ENCODE data around the gene CLEC5A.
"Not testable (repeated sequence)": the region's sequence is repeated elsewhere in the genome, so short reads cannot be mapped to it uniquely, and the experiment has no call there.

The CLEC5A gene

DNA sequence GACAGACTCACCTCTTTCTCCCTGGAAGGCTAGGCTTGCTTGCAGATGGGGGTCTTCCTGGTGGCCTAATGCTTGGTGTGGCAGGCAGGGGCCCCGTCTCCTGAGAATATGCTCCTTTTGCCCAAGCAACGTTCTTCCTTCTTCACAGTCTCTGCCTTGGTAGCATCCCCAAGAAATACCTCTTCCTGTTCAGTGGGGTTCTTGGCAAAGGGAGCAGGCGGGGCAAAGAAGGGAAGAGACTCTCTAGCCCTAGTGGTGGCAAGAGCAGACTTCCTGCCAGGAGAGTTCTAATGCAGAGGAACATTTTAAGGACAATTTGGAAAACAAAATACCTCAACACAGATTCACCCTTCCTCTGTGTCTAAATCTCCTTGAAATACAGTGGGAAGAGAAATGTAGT lies at the start of gene CLEC5A:
CLEC5A (minus strand) TSS at position 179 of the 400 bp plus-strand sequence. CDS start 682 bp downstream, outside the sequence.
- Histone ChIP-seq H3K27me3 (ENCODE audit: control insufficient read depth in 2 of 2, insufficient read depth in 2 of 2, low read length in 2 of 2) (no peaks in the 10 kb centered on the region), H3K27ac (ENCODE audit: low read depth in 2 of 2, low read length in 2 of 2) (no peak within 1 kb of the TSS), H3K9ac (ENCODE audit: low read depth in 1 of 2, low read length in 2 of 2) (no peak within 1 kb of the TSS), H3K4me3 (ENCODE audit: low read length in 2 of 2) (no peak within 1 kb of the TSS), H3K9me3 (ENCODE audit: control insufficient read depth in 2 of 2, low read length in 2 of 2) (no peaks in the 10 kb centered on the region), H3K36me3 (ENCODE audit: control insufficient read depth in 2 of 2, insufficient read depth in 2 of 2, low read length in 2 of 2) (no peaks in the 10 kb centered on the region), H3K4me1 (ENCODE audit: control insufficient read depth in 2 of 2, insufficient read depth in 2 of 2, low read length in 2 of 2) (no peaks in the 10 kb centered on the region)

DNA sequence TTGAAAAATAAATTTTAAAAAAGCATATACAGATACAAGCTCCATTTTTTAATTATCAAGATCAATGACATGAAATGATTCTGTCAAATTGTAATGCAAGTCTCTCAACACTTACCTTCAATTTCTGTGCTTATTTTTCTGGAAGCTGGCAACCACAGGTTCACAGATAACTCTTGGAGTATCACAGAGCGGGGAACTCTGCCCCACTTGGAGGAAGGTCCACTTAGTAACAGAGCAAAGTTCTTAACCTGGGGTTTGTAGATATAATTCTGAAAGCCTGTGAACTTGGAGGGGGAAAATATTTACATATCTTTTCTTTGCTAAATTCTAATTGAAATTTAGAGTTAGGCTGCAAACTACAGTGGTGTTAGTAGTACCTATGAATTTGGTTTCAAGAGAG lies 46.6 kb upstream of the CLEC5A start:
- Histone ChIP-seq H3K36me3 (ENCODE audit: control insufficient read depth in 2 of 2, insufficient read depth in 2 of 2, low read length in 2 of 2) (no peaks in the 10 kb centered on the region), H3K4me1 (ENCODE audit: control insufficient read depth in 2 of 2, insufficient read depth in 2 of 2, low read length in 2 of 2) (peaks cover 0 to 2% of the 10 kb centered on the region in 2 donors), H3K4me3 (ENCODE audit: low read length in 2 of 2) (no peak overlapping the region), H3K27me3 (ENCODE audit: control insufficient read depth in 2 of 2, insufficient read depth in 2 of 2, low read length in 2 of 2) (no peaks in the 10 kb centered on the region), H3K9ac (ENCODE audit: low read depth in 1 of 2, low read length in 2 of 2) (no peak overlapping the region), H3K27ac (ENCODE audit: low read depth in 2 of 2, low read length in 2 of 2) (no peak overlapping the region), H3K9me3 (ENCODE audit: control insufficient read depth in 2 of 2, low read length in 2 of 2) (no peaks in the 10 kb centered on the region)

DNA sequence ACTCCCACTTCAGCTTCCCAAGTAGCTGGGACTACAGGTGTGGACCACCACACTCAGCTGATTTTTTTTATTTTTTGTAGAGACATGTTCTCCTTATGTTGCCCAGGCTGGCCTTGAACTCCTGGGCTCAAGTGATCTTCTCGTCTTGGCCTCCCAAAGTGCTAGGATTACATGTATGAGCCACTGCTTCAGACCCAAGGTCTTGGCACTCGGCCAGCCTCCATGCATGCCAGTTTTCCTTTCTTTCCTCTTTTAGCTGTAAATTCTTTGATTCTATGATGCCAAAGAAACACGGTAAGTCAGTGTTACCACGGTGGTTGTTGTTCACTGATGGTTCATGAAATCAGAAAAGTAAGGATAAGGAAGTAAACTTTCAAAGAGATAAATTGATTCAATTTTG lies 45.9 kb upstream of the CLEC5A start:
- Histone ChIP-seq H3K4me1 (ENCODE audit: control insufficient read depth in 2 of 2, insufficient read depth in 2 of 2, low read length in 2 of 2) (peaks cover 0 to 2% of the 10 kb centered on the region in 2 donors), H3K4me3 (ENCODE audit: low read length in 2 of 2) (no peak overlapping the region), H3K9me3 (ENCODE audit: control insufficient read depth in 2 of 2, low read length in 2 of 2) (no peaks in the 10 kb centered on the region), H3K27ac (ENCODE audit: low read depth in 2 of 2, low read length in 2 of 2) (no peak overlapping the region), H3K36me3 (ENCODE audit: control insufficient read depth in 2 of 2, insufficient read depth in 2 of 2, low read length in 2 of 2) (no peaks in the 10 kb centered on the region), H3K27me3 (ENCODE audit: control insufficient read depth in 2 of 2, insufficient read depth in 2 of 2, low read length in 2 of 2) (no peaks in the 10 kb centered on the region), H3K9ac (ENCODE audit: low read depth in 1 of 2, low read length in 2 of 2) (no peak overlapping the region)

GRCh38 chr7:141992156-141992555 lies 45.4 kb upstream of the CLEC5A start:
- Histone ChIP-seq H3K36me3 (ENCODE audit: control insufficient read depth in 2 of 2, insufficient read depth in 2 of 2, low read length in 2 of 2) (no peaks in the 10 kb centered on the region), H3K27me3 (ENCODE audit: control insufficient read depth in 2 of 2, insufficient read depth in 2 of 2, low read length in 2 of 2) (no peaks in the 10 kb centered on the region), H3K27ac (ENCODE audit: low read depth in 2 of 2, low read length in 2 of 2) (no peak overlapping the region), H3K4me3 (ENCODE audit: low read length in 2 of 2) (no peak overlapping the region), H3K4me1 (ENCODE audit: control insufficient read depth in 2 of 2, insufficient read depth in 2 of 2, low read length in 2 of 2) (peaks cover 0 to 2% of the 10 kb centered on the region in 2 donors), H3K9ac (ENCODE audit: low read depth in 1 of 2, low read length in 2 of 2) (no peak overlapping the region), H3K9me3 (ENCODE audit: control insufficient read depth in 2 of 2, low read length in 2 of 2) (no peaks in the 10 kb centered on the region)

- Histone ChIP-seq H3K27ac (ENCODE audit: low read depth in 2 of 2, low read length in 2 of 2) (no peak overlapping the region), H3K27me3 (ENCODE audit: control insufficient read depth in 2 of 2, insufficient read depth in 2 of 2, low read length in 2 of 2) (no peaks in the 10 kb centered on the region), H3K4me3 (ENCODE audit: low read length in 2 of 2) (no peak overlapping the region), H3K9ac (ENCODE audit: low read depth in 1 of 2, low read length in 2 of 2) (no peak overlapping the region), H3K4me1 (ENCODE audit: control insufficient read depth in 2 of 2, insufficient read depth in 2 of 2, low read length in 2 of 2) (no peaks in the 10 kb centered on the region), H3K36me3 (ENCODE audit: control insufficient read depth in 2 of 2, insufficient read depth in 2 of 2, low read length in 2 of 2) (no peaks in the 10 kb centered on the region), H3K9me3 (ENCODE audit: control insufficient read depth in 2 of 2, low read length in 2 of 2) (no peaks in the 10 kb centered on the region)
These were observed 44.4 kb upstream of the CLEC5A start for GRCh38 chr7:141991140-141991539.

DNA sequence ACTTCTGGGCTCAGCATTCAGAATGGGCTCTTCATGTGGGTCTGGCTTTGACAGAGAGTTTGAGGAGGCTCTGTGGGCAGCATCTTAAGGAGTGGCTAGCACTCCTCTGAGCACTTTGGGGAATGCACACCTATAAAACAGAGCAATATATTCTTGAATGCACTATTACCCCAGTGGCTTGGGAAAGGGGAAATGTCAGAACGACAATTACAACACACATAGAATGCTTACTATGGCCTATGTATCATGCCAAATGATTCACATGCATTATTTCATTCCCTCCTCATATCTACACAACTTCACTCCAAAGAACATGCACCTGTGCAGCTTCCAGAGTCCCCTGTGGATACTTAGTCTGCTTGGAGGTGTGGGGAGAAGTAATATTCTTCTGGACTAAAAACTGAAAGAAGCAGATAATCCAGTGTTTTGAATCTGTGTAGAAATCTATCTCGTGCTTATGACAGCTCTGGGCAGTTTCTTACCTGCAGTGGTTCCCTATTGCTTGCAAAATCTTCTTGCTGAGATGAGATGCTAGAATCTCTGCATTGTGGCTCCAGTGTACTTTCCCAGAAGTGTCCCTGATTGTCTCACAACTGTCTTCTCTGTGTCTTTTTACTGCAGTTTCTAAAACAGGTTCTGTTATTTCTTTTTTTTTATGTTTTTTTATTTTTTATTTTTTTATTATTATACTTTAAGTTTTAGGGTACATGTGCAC lies 43.4 kb upstream of the CLEC5A start:
- H3K4me3 ChIP-seq (ENCODE audit: low read length in 2 of 2) = no peak overlapping the region
- no peaks in the 10 kb centered on the region for H3K9me3 ChIP-seq (ENCODE audit: control insufficient read depth in 2 of 2, low read length in 2 of 2)
- no peaks in the 10 kb centered on the region for H3K27me3 ChIP-seq (ENCODE audit: control insufficient read depth in 2 of 2, insufficient read depth in 2 of 2, low read length in 2 of 2)
- H3K9ac ChIP-seq (ENCODE audit: low read depth in 1 of 2, low read length in 2 of 2) = no peak overlapping the region
- H3K36me3 ChIP-seq (ENCODE audit: control insufficient read depth in 2 of 2, insufficient read depth in 2 of 2, low read length in 2 of 2) = no peaks in the 10 kb centered on the region
- no peak overlapping the region for H3K27ac ChIP-seq (ENCODE audit: low read depth in 2 of 2, low read length in 2 of 2)
- H3K4me1 ChIP-seq (ENCODE audit: control insufficient read depth in 2 of 2, insufficient read depth in 2 of 2, low read length in 2 of 2) = no peaks in the 10 kb centered on the region

- not testable (repeated sequence) for H3K4me1 ChIP-seq (ENCODE audit: control insufficient read depth in 2 of 2, insufficient read depth in 2 of 2, low read length in 2 of 2); H3K27ac ChIP-seq (ENCODE audit: low read depth in 2 of 2, low read length in 2 of 2); H3K4me3 ChIP-seq (ENCODE audit: low read length in 2 of 2); H3K9ac ChIP-seq (ENCODE audit: low read depth in 1 of 2, low read length in 2 of 2); H3K9me3 ChIP-seq (ENCODE audit: control insufficient read depth in 2 of 2, low read length in 2 of 2); H3K36me3 ChIP-seq (ENCODE audit: control insufficient read depth in 2 of 2, insufficient read depth in 2 of 2, low read length in 2 of 2); H3K27me3 ChIP-seq (ENCODE audit: control insufficient read depth in 2 of 2, insufficient read depth in 2 of 2, low read length in 2 of 2)
These were observed 41.0 kb upstream of the CLEC5A start for GRCh38 chr7:141987803-141988202.

DNA sequence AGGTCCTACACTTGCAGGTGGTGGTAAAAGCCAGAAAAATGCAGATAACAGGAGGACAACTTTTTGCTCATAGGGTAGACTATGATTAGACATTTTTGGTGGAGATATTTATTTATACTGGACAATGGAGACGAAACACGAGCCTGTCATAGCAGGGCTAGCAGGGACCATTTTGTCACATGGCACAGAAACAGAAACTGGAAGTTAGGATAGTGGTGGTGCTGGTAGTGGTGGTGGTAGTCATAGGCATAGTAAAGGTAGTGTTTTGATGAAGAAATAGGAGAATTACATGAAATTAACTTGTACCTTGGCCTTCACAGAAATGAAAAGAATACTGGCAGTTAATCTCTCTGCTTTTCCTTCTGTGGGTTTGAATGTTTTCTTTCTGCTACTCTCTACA lies 40.1 kb upstream of the CLEC5A start:
- Histone ChIP-seq H3K9ac (ENCODE audit: low read depth in 1 of 2, low read length in 2 of 2) (no peak overlapping the region), H3K36me3 (ENCODE audit: control insufficient read depth in 2 of 2, insufficient read depth in 2 of 2, low read length in 2 of 2) (no peaks in the 10 kb centered on the region), H3K27ac (ENCODE audit: low read depth in 2 of 2, low read length in 2 of 2) (no peak overlapping the region), H3K27me3 (ENCODE audit: control insufficient read depth in 2 of 2, insufficient read depth in 2 of 2, low read length in 2 of 2) (no peaks in the 10 kb centered on the region), H3K4me3 (ENCODE audit: low read length in 2 of 2) (no peak overlapping the region), H3K4me1 (ENCODE audit: control insufficient read depth in 2 of 2, insufficient read depth in 2 of 2, low read length in 2 of 2) (no peaks in the 10 kb centered on the region), H3K9me3 (ENCODE audit: control insufficient read depth in 2 of 2, low read length in 2 of 2) (no peaks in the 10 kb centered on the region)

DNA sequence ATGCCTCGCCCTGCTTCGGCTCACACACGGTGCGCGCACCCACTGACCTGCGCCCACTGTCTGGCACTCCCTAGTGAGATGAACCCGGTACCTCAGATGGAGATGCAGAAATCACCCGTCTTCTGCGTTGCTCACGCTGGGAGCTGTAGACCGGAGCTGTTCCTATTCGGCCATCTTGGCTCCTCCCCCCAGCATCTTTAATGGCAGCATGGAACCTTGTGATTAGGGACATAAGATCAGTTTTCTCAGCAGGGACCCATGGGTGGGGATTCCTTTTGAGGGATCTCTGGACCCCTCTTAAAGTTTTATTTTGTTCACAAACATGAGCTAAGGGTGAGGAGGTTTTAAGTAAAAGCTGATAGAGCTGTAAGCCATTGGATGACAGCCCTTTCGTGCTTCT lies 39.2 kb upstream of the CLEC5A start:
- H3K9ac ChIP-seq (ENCODE audit: low read depth in 1 of 2, low read length in 2 of 2); H3K27ac ChIP-seq (ENCODE audit: low read depth in 2 of 2, low read length in 2 of 2); H3K4me1 ChIP-seq (ENCODE audit: control insufficient read depth in 2 of 2, insufficient read depth in 2 of 2, low read length in 2 of 2); H3K27me3 ChIP-seq (ENCODE audit: control insufficient read depth in 2 of 2, insufficient read depth in 2 of 2, low read length in 2 of 2); H3K4me3 ChIP-seq (ENCODE audit: low read length in 2 of 2); H3K9me3 ChIP-seq (ENCODE audit: control insufficient read depth in 2 of 2, low read length in 2 of 2); H3K36me3 ChIP-seq (ENCODE audit: control insufficient read depth in 2 of 2, insufficient read depth in 2 of 2, low read length in 2 of 2): not testable (repeated sequence)

- H3K27me3 ChIP-seq (ENCODE audit: control insufficient read depth in 2 of 2, insufficient read depth in 2 of 2, low read length in 2 of 2) = no peaks in the 10 kb centered on the region
- no peak overlapping the region for H3K9ac ChIP-seq (ENCODE audit: low read depth in 1 of 2, low read length in 2 of 2)
- H3K4me1 ChIP-seq (ENCODE audit: control insufficient read depth in 2 of 2, insufficient read depth in 2 of 2, low read length in 2 of 2) = peaks cover 0 to 7% of the 10 kb centered on the region in 2 donors
- H3K27ac ChIP-seq (ENCODE audit: low read depth in 2 of 2, low read length in 2 of 2) = no peak overlapping the region
- H3K9me3 ChIP-seq (ENCODE audit: control insufficient read depth in 2 of 2, low read length in 2 of 2) = no peaks in the 10 kb centered on the region
- H3K4me3 ChIP-seq (ENCODE audit: low read length in 2 of 2) = no peak overlapping the region
- no peaks in the 10 kb centered on the region for H3K36me3 ChIP-seq (ENCODE audit: control insufficient read depth in 2 of 2, insufficient read depth in 2 of 2, low read length in 2 of 2)
These were observed 32.8 kb upstream of the CLEC5A start for GRCh38 chr7:141979568-141979967.

Data from mucosa of rectum (tissue), 2 donors.